ENCODE measurements around the gene RAB11B. TPM values are rescaled to one million over a fixed set of nuclear protein-coding genes. Genes with fewer than 3 reads are reported as not detected.
"Not testable (repeated sequence)": the region's sequence is repeated elsewhere in the genome, so short reads cannot be mapped to it uniquely, and the experiment has no call there.

RAB11B gene
- total RNA-seq, 1 experiment from 2014 or later, result 91.3 TPM

DNA sequence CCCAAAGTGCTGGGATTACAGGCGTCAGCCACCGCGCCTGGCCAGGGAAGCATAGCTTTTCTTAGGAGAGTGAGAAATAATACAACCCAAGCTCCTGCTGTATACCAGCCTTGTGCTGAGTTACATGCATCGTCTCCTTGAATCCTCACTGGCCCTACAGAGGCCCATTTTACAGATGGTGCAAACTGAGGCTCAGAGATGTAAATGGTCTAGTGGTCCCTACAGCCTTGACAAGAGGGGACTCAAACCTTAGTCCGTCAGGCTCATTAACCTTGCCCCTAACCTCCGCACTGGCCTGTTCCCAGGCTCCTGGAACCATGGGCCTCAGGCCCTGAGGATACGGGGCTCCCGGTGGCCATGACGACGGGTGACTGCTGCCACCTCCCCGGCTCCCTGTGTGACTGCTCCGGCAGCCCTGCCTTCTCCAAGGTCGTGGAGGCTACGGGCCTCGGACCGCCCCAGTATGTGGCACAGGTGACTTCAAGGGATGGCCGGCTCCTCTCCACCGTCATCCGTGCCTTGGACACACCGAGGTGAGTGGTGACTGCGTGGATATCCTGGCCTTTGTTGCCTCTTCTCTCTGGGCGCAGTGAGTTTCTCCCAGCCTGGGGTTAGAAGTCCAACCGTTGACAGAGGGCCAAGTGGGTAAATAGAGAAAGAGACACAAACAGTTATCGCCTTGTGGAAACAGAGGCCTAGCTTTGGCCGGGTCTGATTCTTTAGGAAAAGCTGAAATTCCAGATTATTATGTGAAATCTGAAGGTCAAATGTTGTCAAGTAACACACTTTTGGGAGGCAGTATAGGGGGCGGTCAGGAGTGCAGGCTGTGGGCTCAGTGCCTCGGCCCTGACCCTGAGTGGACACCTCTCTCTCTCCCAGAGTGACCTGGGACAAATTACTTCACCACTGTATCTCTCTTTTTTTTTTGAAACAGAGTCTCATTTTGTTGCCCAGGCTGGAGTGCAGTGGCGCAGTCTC is 31.6 kb downstream of the RAB11B start:
- no peaks in the 10 kb centered on the region for H3K4me1 Mint-ChIP-seq (ENCODE audit: low read depth, unreplicated experiment)
- Histone ChIP-seq H3K4me1 (peaks cover 18% of the 10 kb centered on the region; the same call in 1 of the 2 replicates), H3K9me3 (no peaks in the 10 kb centered on the region), H3K27me3 (replicated peaks; ENCODE audit: control insufficient read depth, insufficient read depth, low read length) (no peaks in the 10 kb centered on the region), H3K4me3 (ENCODE audit: low read depth, low read length) (no peak overlapping the region), H3K36me3 (ENCODE audit: control insufficient read depth, insufficient read depth, low read length) (no peaks in the 10 kb centered on the region)
- H3K9me3 Mint-ChIP-seq (ENCODE audit: unreplicated experiment), result no peaks in the 10 kb centered on the region
- no peak for DNase-seq
- intact Hi-C loops (cut with micrococcal nuclease; ENCODE audit: unreplicated experiment), result no loop called here
- no TSS peak for BruUV-seq (replicated peaks)
- ChIA-PET POLR2A (interaction anchor here (0.6 kb wide), 1 partner anchor 142 kb away, joined by 3 read pairs; no protein-coding TSS in a partner anchor), CTCF (interaction anchor here (1.5 kb wide), 1 partner anchor 9 kb away, joined by 4 read pairs; the partner anchor contains the start of gene MARCHF2)
- no peak for TF ChIP-seq CTCF (IDR thresholded peaks at IDR 0.05; ENCODE audit: insufficient read depth in 1 of 2, low read depth in 1 of 2, low read length in 1 of 2, severe bottlenecking in 1 of 2, unreplicated experiment in 1 of 2)
- no peaks in the 10 kb centered on the region for H3K36me3 Mint-ChIP-seq (ENCODE audit: insufficient read depth, unreplicated experiment)
- no peak overlapping the region for H3K27ac Mint-ChIP-seq (ENCODE audit: unreplicated experiment)
- no peak overlapping the region for H3K4me3 Mint-ChIP-seq (ENCODE audit: unreplicated experiment)
- H3K27me3 Mint-ChIP-seq (ENCODE audit: insufficient read depth, unreplicated experiment), result no peaks in the 10 kb centered on the region

DNA sequence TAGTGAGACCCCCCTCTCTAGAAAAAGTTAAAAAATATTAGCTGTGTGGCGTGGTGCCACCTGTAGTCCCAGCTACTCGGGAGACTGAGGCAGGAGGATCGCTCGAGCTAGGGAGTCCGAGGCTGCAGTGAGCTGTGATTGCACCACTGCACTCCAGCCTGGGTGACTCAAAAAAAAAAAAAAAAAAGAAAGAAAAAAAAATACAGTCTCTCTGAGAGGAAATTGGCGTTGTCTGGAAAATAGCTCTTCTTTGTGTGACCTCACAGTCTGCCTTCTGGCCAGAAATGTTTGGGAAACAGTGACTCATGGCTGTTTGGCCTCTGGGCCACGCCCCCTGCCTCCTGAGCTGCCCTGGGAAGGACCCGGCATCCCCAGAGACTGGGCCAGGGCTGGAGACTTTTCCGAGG is 33.7 kb downstream of the RAB11B start:
- H3K4me3 ChIP-seq (ENCODE audit: low read depth, low read length), result no peak overlapping the region
- H3K4me3 Mint-ChIP-seq (ENCODE audit: unreplicated experiment), result no peak overlapping the region
- no peaks in the 10 kb centered on the region for H3K9me3 Mint-ChIP-seq (ENCODE audit: unreplicated experiment)
- no peaks in the 10 kb centered on the region for H3K4me1 Mint-ChIP-seq (ENCODE audit: low read depth, unreplicated experiment)
- no peaks in the 10 kb centered on the region for H3K36me3 ChIP-seq (ENCODE audit: control insufficient read depth, insufficient read depth, low read length)
- H3K36me3 Mint-ChIP-seq (ENCODE audit: insufficient read depth, unreplicated experiment), result no peaks in the 10 kb centered on the region
- TF ChIP-seq CTCF (IDR thresholded peaks at IDR 0.05; ENCODE audit: insufficient read depth in 1 of 2, low read depth in 1 of 2, low read length in 1 of 2, severe bottlenecking in 1 of 2, unreplicated experiment in 1 of 2), result no peak
- ChIA-PET POLR2A (interaction anchor here (0.6 to 1.4 kb wide), 7 partner anchors 11 to 137 kb away, joined by 4 to 13 read pairs (median 7); partner anchors contain the start of genes HNRNPM, MARCHF2, RAB11B and ZNF414), CTCF (interaction anchor here (0.6 to 1.4 kb wide), 9 partner anchors 10 to 231 kb away, joined by 3 to 18 read pairs (median 5); partner anchors contain the start of genes MARCHF2 and ZNF414)
- peak overlapping the region; percentile 45 for H3K27ac Mint-ChIP-seq (ENCODE audit: unreplicated experiment)
- no peaks in the 10 kb centered on the region for H3K27me3 ChIP-seq (replicated peaks; ENCODE audit: control insufficient read depth, insufficient read depth, low read length)
- intact Hi-C loops (cut with micrococcal nuclease; ENCODE audit: unreplicated experiment), result no loop called here
- no peaks in the 10 kb centered on the region for H3K27me3 Mint-ChIP-seq (ENCODE audit: insufficient read depth, unreplicated experiment)
- H3K4me1 ChIP-seq, result peaks cover 11% of the 10 kb centered on the region; the same call in 1 of the 2 replicates
- no TSS peak for BruUV-seq (replicated peaks)
- DNase-seq, result peak; percentile 79 to 86
- no peaks in the 10 kb centered on the region for H3K9me3 ChIP-seq

DNA sequence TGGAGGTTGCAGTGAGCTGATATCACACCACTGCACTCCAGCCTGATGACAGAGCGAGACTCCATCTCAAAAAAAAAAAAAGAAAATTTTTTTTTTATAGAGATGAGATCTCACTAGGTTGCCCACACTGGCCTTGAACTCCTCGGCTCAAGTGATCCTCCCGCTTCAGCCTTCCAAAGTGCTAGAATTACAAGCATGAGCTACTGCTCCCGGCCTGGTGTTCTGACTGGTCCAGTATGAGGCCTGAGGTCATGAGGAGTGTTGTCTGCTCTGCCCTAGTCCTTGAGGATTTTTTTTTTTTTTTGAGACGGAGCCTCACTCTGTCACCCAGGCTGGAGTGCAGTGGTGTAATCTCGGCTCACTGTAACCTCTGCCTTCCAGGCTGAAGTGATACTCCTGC is 35.2 kb downstream of the RAB11B start:
- DNase-seq; H3K27me3 Mint-ChIP-seq (ENCODE audit: insufficient read depth, unreplicated experiment); H3K4me3 ChIP-seq (ENCODE audit: low read depth, low read length); intact Hi-C loops (cut with micrococcal nuclease; ENCODE audit: unreplicated experiment); H3K9me3 Mint-ChIP-seq (ENCODE audit: unreplicated experiment); H3K27ac Mint-ChIP-seq (ENCODE audit: unreplicated experiment); BruUV-seq (replicated peaks); H3K9me3 ChIP-seq; H3K27me3 ChIP-seq (replicated peaks; ENCODE audit: control insufficient read depth, insufficient read depth, low read length); H3K4me1 Mint-ChIP-seq (ENCODE audit: low read depth, unreplicated experiment); H3K36me3 Mint-ChIP-seq (ENCODE audit: insufficient read depth, unreplicated experiment); H3K36me3 ChIP-seq (ENCODE audit: control insufficient read depth, insufficient read depth, low read length); H3K4me3 Mint-ChIP-seq (ENCODE audit: unreplicated experiment): not testable (repeated sequence)
- ChIA-PET POLR2A (interaction anchor here (0.7 kb wide), 1 partner anchor 55 kb away, joined by 7 read pairs; no protein-coding TSS in a partner anchor), CTCF (interaction anchor here (0.7 kb wide), 1 partner anchor 101 kb away, joined by 3 read pairs; no protein-coding TSS in a partner anchor)
- peaks cover 11% of the 10 kb centered on the region; the same call in 1 of the 2 replicates for H3K4me1 ChIP-seq
